ENCODE measurements around the gene CXXC5. TPM values are rescaled to one million over a fixed set of nuclear protein-coding genes. Genes with fewer than 3 reads are reported as not detected.

Gene CXXC5
- total RNA-seq, 1 donor from 2014 or later = 37.3 TPM

GRCh38 chr5:139690803-139691629 lies 42.9 kb downstream of the CXXC5 start:
- TF ChIP-seq, protein P1, sequence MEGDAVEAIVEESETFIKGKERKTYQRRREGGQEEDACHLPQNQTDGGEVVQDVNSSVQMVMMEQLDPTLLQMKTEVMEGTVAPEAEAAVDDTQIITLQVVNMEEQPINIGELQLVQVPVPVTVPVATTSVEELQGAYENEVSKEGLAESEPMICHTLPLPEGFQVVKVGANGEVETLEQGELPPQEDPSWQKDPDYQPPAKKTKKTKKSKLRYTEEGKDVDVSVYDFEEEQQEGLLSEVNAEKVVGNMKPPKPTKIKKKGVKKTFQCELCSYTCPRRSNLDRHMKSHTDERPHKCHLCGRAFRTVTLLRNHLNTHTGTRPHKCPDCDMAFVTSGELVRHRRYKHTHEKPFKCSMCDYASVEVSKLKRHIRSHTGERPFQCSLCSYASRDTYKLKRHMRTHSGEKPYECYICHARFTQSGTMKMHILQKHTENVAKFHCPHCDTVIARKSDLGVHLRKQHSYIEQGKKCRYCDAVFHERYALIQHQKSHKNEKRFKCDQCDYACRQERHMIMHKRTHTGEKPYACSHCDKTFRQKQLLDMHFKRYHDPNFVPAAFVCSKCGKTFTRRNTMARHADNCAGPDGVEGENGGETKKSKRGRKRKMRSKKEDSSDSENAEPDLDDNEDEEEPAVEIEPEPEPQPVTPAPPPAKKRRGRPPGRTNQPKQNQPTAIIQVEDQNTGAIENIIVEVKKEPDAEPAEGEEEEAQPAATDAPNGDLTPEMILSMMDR (IDR thresholded peaks at IDR 0.05; ENCODE audit: unreplicated experiment) = no peak
- Mint-ChIP-seq H3K4me1 (ENCODE audit: unreplicated experiment) (peaks cover 18% of the 10 kb centered on the region), H3K4me3 (ENCODE audit: unreplicated experiment) (no peak overlapping the region), H3K27ac (ENCODE audit: unreplicated experiment) (no peak overlapping the region), H3K27me3 (ENCODE audit: unreplicated experiment) (peaks cover 15% of the 10 kb centered on the region), H3K9me3 (ENCODE audit: unreplicated experiment) (no peaks in the 10 kb centered on the region), H3K36me3 (ENCODE audit: low read depth, unreplicated experiment) (peaks cover 6% of the 10 kb centered on the region)
- DNase-seq (ENCODE audit: low spot score) = no peak

- TF ChIP-seq, protein P1 (IDR thresholded peaks at IDR 0.05; ENCODE audit: unreplicated experiment) = no peak
- Mint-ChIP-seq H3K36me3 (ENCODE audit: low read depth, unreplicated experiment) (no peaks in the 10 kb centered on the region), H3K4me1 (ENCODE audit: unreplicated experiment) (peaks cover 13% of the 10 kb centered on the region), H3K9me3 (ENCODE audit: unreplicated experiment) (no peaks in the 10 kb centered on the region), H3K27ac (ENCODE audit: unreplicated experiment) (no peak overlapping the region), H3K27me3 (ENCODE audit: unreplicated experiment) (peaks cover 10% of the 10 kb centered on the region), H3K4me3 (ENCODE audit: unreplicated experiment) (no peak overlapping the region)
- DNase-seq (ENCODE audit: low spot score) = no peak
Observed at GRCh38 chr5:139692148-139692547, 44.0 kb downstream of the CXXC5 start.

GRCh38 chr5:139692679-139693308 lies 44.6 kb downstream of the CXXC5 start:
- no peak for DNase-seq (ENCODE audit: low spot score)
- no peaks in the 10 kb centered on the region for H3K36me3 Mint-ChIP-seq (ENCODE audit: low read depth, unreplicated experiment)
- TF ChIP-seq, protein P1 (IDR thresholded peaks at IDR 0.05; ENCODE audit: unreplicated experiment) = no peak
- no peak overlapping the region for H3K27ac Mint-ChIP-seq (ENCODE audit: unreplicated experiment)
- no peak overlapping the region for H3K4me3 Mint-ChIP-seq (ENCODE audit: unreplicated experiment)
- H3K9me3 Mint-ChIP-seq (ENCODE audit: unreplicated experiment) = no peaks in the 10 kb centered on the region
- peaks cover 9% of the 10 kb centered on the region for H3K4me1 Mint-ChIP-seq (ENCODE audit: unreplicated experiment)
- H3K27me3 Mint-ChIP-seq (ENCODE audit: unreplicated experiment) = peaks cover 9% of the 10 kb centered on the region

- Mint-ChIP-seq H3K9me3 (ENCODE audit: unreplicated experiment) (no peaks in the 10 kb centered on the region), H3K36me3 (ENCODE audit: low read depth, unreplicated experiment) (no peaks in the 10 kb centered on the region), H3K4me3 (ENCODE audit: unreplicated experiment) (no peak overlapping the region), H3K4me1 (ENCODE audit: unreplicated experiment) (peaks cover 13% of the 10 kb centered on the region), H3K27ac (ENCODE audit: unreplicated experiment) (no peak overlapping the region), H3K27me3 (ENCODE audit: unreplicated experiment) (peaks cover 11% of the 10 kb centered on the region)
- TF ChIP-seq, protein P1 (IDR thresholded peaks at IDR 0.05; ENCODE audit: unreplicated experiment) = no peak
- DNase-seq (ENCODE audit: low spot score) = no peak
Observed at GRCh38 chr5:139693676-139694364, 45.7 kb downstream of the CXXC5 start.

Data from endothelial cell (in vitro differentiated cells).